ENCODE measurements around the gene LTBR.

LTBR gene

DNA sequence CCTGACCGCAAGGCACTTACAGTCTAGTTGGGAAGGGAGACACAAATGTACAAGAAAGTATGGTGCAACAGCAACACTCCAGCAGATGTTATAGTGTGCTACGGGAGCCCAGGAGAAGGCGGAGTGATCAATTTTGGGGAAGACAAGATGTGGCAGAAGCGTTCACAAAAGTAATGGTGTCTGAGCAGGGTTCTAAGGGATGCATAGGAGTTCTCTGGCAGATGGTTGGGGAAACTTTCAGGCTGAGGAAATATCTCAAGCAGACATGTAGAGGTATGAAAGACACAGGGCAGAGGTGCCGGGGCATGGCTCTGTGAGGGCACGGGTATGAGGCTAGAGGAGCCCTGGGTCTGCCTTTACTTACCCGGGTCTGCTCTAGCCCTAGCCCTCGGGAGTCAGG lies 37.0 kb upstream of the LTBR start:
- DNase-seq, result no peak

DNA sequence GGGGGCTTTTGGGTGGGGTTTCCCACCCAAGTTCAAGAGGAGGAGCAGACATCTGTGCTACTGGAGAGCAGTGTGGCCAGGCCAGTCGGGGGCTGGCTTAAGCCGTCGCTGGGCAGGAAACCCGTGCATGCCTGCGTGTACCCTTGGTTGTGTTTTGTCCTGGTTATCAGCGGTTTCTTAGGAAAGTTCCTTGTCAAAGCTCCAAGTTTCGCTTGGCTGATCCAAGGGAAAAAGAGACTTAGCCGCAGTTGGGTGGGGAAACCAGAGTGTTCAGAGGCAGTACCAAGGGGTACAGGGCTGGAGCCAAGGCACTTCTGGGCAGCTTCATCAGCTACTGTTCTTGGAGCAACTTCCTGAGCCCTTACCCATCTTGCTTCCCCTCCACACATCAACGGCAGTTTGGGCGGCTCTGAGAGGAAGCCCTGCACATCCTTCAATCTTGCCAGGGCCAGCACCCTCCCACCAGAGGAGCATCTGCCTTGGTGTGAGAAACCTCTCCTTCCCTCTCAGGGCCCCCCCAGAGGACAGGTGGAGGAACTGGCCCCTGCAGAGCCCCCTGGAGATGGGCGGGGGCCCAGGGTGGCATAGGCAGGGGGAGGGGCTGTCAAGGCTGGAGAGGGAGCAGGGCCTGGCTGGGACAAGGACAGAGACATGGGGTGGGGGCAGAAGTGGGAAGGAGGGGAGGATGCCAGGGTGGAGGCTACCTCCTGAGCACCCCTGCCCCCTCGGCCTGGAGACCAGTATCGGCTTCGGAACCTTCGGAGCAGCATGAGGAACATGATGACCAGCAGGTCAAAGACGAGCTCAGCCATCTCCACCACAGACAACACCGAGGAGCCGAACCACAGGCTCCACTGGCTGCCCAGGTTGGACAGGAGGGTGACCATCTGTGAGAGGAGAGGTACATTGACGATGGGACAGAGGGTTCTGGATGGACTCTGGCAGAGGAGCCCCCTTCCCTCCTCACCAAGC lies 36.3 kb upstream of the LTBR start:
- peak in 1 of 14 donors; percentile 22 for DNase-seq

DNA sequence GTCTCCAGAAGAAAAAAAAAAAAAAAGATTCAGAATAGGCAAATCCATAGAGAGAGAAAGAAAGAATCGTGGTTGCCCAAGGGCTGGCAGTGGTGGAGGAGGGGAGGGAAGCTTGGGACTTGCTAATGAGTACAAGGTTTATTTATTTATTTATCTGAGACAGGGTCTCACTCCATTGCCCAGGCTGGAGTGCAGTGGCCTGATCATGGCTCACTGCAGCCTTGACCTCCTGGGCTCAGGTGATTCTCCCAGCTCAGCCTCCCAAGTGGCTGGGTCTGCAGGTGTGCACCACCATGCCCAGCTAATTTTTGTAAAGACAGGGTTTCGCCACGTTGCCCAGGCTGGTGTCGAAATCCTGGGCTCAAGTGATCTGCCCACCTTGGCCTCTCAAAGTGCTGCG lies 32.3 kb upstream of the LTBR start:
- no peak for DNase-seq

DNA sequence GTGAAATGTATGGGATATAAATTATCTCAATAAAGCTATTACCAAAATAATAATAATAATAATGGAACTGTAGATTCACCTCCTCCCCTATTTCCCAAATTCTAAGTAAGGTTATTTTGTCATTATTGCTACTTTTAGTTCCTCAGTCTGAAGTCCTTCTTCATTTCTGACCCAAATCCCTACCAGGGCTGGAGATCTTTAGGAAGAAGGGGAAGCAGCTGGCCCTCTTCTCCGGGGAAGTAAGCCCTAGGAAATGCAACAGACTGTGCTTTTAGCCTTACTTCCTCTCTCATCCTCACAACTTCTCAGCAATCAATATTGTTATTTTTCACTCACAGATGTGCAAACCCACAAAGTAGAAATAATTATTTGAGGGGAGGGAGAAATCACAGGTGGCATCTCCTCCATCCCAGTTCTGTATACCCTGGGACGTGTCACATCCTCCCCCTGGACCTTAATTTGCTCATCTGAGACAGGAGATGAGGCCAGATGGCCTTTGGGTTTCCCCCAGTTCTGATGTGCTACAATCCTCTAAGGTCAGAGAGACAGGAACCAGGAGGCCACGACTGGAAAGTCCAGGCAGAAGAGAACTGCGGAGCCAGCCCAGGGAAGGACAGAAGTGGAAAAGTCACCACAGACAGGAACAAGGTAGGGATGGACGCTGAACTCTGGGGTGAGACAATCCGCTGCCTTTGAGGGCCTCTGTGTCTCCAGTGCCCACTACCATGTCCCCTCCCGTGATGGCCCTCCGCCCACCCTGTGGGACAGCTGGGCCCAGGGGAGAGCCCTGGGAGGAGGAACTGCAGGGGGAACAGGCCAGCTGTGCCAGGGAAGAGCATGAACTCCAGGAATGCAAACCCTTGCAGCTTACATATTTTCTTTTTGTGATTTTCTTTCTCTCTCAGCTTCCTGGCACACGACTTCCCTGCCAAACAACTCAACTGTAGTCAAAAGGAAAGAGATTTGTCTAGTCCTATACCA lies 31.5 kb upstream of the LTBR start:
- no peak for DNase-seq

DNA sequence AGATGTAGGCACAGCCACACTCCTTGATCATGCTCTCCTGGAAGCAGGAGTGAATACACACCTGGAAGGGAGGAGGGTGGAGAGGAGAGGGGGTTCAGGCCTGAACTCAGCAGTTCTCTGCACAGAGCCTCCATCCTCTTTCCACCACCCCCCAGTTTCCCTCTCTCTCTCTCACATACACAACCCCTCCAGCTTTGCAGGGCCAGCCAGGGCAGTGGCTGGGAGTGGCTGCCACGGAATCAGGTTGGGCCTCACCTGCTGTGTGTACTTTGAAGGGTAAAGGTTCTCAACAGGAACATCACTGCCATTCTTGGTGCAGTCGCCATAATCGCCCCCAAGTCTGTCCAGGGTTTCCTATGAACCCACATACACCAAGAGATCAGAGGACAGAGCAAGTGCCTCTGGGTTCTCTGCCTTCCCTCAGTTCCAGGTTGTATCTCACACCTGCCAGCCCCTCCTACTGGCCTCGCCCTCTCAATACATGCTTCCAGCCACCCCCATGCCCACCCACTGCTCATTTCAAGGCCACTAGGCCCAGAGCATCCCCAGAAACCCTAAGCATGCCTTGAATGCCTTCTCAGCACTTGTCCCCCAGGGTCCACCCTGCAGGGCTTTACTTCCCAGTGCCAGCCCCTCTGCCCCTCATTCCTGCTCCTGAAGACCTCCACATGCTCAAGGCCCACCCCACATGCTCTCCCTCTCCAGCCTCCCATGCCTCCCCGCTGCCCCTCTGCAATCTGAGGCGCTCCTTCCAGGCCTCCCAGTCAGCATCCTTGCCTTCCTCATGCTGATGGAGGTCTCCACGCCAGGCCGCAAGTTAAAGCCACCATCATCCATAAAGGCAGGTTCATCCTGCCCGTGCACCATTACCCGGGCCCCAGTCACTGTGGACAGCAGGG lies 29.2 kb upstream of the LTBR start:
- no peak for DNase-seq

DNA sequence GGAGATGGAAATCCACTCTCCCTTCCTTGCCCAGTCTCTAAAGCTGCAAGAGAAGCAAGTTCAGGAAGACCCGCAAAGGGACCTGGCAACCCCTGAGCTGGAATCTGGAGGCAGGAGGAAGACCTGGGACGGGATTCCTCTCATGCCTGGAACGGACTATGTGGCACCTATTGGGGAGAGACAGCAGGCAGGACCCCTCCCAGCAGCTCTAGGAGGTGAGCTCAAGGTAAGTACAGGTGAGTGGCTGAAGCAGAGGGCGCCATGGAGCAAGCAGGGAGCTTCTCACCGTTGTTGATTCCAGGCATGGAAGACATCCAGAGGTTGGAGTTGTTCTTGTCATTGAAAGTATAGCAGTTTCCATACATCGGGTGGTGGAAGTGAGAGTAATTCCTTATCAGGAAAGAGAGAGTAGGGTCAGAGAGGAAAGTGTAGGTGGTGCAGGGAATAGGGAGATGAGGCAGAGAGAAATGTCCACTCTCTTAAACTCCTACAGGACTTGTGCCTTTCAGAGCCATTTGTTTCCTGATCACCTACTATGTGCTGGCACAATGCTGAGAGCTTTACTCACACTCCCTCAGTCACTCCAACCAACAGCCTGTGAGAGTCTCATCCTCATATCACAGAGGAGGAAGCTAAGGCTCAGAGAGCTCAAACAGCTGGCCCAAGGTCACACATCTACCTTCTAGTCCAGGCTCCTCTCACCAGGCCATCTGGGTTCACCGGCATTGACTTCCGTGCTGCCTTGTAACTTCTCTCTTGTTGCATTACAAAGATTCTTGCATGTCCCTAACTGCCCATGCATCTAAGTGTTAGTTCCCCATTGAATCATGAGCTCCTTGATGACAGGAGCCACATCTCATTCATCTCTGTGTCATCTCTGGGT lies 28.2 kb upstream of the LTBR start:
- no peak for DNase-seq

DNA sequence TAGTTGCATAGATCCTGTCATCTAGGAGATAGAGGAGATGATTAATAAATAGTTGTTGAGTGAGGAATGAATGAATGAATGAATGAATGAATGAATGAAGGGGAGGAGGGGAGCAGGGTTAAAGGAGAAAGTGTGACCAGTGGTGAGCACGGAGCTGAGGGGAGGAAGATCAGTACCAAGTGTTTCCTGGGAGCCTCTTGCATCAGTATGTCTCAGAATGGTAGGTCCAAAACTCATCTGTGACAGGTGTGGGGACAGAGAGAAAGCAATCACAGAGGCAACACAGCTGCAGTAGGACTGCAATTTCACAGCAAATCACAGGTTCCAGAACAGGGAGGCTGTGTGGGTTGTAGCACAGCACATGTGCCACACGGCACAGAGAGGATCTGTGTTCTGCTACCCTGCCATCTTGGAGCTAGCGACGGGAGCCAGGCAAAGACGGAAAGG lies 27.6 kb upstream of the LTBR start:
- DNase-seq, result no peak

DNA sequence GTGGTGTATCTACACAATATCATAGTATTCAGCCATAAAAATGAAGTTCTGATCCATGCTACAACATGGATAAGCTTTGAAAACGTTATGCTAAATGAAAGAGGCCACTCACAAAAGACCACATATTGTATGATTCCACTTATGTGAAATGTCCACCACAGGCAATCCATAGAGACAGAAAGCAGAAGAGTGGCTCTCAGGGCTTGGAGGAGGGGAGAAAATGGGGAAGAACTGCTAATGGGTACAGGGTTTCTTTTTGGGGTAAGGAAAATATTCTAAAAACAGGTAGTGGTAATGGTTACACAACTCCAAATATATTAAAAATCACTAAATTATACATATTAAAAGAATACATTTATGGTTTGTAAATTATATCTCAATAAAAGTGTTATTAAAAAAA lies 25.1 kb upstream of the LTBR start:
- DNase-seq, result no peak

DNA sequence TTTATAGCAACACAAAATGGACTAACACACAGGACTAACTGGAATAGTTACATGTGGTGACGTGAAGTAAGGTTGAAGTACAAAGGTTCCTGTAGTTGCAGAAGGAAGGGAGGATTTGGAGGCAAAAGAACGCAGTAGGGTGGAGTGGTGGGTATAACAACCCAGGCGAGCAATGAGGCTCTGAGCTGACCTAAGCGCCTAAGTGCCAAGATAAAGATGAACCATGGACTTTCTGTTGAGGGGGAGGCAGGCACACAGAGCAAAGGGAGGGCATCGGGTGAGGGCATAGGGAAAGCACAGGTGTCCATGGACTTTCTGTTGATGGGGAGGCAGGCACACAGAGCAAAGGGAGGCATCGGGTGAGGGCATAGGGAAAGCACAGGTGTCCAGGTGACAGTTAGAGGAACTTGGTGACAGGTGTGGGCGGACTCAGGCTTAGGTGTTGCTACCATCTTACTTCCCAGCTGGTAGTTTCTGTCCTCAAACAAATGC lies 23.8 kb upstream of the LTBR start:
- DNase-seq, result no peak

DNA sequence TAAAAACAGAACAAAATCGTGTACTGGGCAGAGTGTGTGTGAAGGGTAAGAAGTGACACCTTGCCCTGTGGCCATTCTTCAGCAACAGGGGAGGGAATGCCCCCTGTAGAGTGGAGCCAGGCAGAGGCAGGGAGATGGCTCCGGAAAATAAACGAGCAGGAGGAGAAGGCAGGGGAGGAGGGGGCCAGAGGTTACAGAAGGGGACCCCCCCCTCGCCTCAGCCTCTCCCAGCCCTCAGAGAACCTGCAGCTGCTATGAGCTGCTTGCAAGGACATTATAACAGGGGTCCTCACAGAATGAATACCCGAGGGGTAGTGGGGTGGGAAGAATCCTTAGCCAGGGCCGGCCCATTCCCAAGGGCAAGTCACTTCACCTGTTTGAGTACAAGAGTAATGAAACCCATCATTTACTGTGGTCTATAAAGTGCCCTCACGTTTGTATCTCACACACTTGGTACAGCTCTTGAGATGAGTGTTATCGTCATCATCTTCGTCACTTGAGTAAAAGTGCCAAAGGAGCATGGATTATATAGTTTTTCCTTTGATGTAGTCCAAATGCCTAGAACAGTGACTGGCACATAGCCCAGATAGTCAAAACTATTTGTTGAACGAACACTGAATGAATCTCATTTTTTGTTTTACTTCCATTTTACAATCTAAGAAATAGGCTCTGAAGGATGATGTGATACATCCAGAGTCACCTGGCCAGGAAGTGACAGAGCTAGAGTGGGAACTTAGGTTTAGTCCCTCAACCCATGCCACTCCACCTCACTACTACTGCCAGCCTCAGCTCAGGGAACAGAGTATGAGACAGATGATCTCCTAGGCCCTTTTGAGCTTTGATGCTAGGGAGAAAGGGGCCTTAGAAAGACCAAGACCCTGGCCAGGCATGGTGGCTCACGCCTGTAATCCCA lies 23.1 kb upstream of the LTBR start:
- no peak for DNase-seq

DNA sequence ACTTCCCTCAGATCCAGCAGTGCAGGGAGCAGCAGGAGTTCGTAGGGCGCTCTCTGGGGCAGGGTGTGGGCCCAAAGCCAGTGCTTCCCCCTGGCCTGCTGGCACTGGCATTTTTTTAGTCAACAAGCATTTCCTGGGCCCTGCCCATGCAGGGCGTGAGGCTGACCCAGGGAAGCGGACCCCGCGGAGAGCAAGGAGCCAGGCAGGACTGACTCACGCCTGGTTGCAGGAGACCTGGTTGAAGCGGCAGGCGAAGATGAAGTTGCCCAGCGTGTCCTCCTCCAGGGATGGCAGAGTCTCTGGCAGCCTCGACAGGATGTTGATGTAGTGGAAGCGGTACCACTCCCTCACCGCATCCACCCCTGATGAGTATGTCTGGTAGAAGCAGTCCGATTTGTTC lies 22.1 kb upstream of the LTBR start:
- peak in 1 of 14 donors; percentile 43 for DNase-seq

DNA sequence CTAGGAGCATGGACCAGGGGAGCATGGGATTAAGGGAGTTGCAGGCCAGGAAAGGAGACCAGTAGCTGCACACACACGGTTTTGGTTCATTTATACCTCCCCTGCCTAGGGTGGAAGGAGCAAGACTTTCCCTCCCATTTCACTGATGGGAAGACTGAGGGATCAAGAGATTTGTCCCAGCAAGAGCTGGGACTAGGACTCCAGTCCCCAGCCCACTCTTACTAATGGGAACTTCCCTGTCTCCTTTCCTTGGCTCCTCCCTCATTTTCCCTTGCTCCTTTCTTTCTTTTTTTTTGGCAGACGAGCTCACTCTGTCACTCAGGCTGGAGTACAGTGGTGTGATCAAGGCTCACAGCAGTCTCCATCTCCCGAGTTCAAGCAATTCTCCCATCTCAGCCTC lies 21.6 kb upstream of the LTBR start:
- no peak for DNase-seq

DNA sequence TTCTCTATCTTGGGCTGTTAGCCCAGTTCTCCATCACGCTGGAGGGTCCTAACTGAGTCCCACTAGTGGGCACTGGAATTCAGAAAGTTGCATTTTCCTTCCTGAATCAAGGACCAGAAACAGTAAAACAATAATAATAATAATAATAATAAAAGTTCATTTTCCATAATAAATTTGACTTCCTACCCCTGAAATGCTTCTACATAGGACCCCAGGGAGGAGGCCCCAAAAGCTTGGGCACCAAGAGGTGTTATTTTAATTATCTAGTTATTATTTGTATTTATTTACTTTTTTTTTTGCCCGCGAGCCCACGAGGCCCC lies 21.0 kb upstream of the LTBR start:
- DNase-seq, result no peak

DNA sequence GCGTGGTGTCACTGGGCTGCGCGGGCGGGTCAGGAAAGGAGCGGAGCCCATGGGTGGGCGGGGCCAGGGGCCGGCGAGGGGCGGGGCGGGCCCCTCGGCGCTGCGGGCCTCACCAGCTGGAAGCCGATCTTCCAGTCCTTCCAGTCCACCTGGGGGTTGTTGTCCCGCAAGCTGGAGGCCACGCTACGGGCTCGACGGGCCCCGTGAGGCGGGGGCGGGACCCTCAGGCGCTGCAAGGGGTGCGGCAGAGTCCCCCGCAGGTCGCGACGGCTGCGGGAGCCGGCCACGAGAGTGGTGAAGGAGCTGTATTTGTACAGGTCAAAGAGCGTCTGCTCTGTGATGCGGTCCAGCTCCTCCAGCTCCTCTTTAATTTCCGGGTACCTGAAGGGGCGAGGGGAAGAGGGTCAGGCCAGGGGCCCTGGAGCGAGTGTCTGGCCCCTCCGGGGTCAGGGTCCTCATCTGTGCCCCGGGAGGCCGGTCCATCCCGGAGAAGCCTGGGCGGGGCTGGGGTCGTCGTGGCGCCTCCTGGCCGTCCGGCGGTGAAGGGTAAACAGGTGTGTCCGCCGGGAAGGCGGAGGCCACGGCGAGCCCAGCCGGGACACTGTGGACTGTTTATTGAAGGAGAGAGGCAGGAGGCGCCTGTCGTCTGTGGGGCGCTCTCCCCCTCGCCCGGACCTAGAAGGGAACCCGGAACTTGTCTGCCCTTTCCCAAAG lies 20.5 kb upstream of the LTBR start:
- DNase-seq, result peak in 7 of 14 donors; percentile 23 to 55 (median 37)

DNA sequence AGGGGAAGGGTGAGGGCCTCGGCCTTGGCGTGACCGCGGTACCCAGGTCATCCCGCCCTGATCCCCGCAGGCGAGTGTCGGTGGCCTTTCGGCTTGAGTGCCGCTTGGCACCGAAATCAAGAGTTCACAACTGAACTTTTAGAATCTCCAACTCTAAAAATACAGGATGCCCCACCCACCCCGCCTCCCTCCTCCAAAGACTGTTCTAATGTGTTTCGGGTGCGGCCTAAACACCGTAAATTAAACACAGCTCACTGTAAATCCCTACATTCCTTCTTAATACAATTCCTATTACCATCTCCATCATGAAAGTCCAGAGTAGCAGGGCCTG lies 20.0 kb upstream of the LTBR start:
- DNase-seq, result no peak

DNA sequence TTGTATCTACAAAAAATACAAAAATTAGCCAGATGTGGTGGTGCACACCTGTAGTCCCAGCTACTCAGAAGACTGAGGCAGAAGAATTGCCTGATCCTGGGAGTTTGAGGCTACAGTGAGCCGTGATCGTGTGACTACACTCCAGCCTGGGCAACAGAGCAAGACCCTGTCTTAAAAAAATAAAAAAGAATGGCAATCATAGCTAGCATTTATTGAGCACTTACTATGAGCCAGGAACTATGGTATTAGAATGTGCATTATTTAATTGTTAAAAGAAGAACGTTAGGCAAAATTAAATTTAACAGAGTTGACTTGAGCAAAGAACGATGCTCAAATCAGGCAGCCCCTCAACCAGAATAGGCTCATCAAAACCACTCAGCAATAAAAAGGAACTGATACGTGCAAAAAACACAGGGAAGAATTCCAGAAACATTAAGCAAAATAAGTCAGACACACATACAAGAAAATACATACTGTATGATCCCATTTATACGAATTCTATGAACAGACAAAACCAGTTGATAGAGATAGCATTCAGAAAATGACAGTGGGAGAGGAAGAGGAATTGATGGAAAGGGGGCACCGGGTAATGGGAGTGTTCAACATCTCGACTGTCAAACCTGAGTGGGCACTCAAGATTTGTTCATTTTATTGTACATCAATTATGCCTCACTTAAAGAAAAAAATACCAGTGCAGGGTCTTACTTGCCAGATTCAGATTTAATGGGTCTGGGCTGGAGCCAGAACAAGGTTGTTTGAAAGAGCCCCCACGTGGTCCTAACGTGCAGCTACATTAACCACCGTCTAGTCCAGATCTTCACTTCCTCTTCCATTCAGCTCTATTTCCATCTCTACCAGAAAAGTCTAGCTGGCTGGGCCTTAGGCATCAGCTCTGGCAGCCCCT lies 16.6 kb upstream of the LTBR start:
- DNase-seq, result peak in 1 of 14 donors; percentile 19

DNA sequence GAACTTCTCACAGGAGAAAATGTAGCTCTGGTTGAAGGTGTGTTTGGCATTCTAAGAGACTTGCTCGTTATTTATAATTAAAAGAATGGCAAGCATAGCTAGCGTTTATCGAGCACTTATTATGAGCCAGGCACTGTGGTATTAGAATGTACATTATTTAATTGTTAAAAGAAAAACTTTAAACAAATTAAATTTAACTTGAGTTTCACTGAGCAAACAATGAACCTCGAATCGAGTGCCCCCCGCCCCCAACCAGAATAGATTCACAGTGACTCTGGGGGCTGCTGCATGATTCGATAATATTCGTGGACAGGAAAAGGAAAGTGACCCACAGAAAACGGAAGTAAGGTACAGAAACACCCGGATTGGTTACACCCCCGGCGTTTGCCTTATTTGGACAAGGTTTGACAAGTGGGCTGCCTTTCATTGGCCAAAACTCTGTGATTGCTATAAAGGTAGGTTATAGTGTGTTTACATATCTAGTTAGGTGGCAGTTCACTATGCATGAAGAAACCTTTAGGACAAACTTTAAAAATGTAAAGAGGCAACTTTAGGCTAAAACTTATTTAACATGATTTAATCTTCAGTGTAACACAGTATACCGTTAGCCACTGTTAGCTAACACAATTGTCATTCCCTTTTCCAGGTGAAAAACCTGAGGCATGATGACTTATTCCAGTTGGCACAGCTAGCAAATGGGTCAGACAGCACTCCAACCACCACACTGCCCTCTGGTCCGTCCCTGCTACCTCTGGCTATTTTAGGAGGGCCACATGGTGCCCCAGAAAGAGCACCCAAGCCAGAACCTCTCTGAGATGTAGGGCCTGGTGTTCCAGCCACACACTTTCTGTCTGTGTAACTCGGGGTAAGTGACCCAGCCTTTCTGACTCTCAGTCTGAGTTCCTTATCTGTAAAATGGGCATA lies 15.7 kb upstream of the LTBR start:
- DNase-seq, result no peak
